Activated CD4-positive, alpha-beta T cell treated with anti-CD3 and anti-CD28 coated beads, Interleukin-2, amount 10 ng/mL, durations not matched to agents 24 days and 14 days (primary cell): ENCODE data around the gene CHN1. TPM values are rescaled to one million over a fixed set of nuclear protein-coding genes. Genes with fewer than 3 reads are reported as not detected.

Source experiments
- DNase-seq: peaks from one replicate; pipeline ENCODE4 v3.0.0; 2022
- H3K27ac Mint-ChIP-seq: one replicate; pipeline ENCODE4 v1.8.0; 2022; ENCODE audit warnings: mild to moderate bottlenecking, mixed read lengths
- H3K27me3 Mint-ChIP-seq: one replicate; pipeline ENCODE4 v1.8.0; 2022; ENCODE audit warnings: mixed read lengths
- H3K36me3 Mint-ChIP-seq: one replicate; pipeline ENCODE4 v1.8.0; 2022; ENCODE audit warnings: low read depth, mild to moderate bottlenecking, mixed read lengths
- H3K4me1 Mint-ChIP-seq: one replicate; pipeline ENCODE4 v1.8.0; 2021; ENCODE audit warnings: mixed read lengths
- H3K4me3 Mint-ChIP-seq: one replicate; pipeline ENCODE4 v1.8.0; 2022; ENCODE audit warnings: mild to moderate bottlenecking, moderate library complexity, mixed read lengths
- H3K9me3 Mint-ChIP-seq: one replicate; pipeline ENCODE4 v1.8.0; 2021; ENCODE audit warnings: mixed read lengths
- intact Hi-C: fragments of 100-400 bp; cut with micrococcal nuclease; formaldehyde crosslinking; loops from one replicate; pipeline ENCODE4 v1.15.1; 2023
- total RNA-seq: library from RNA; stranded (reverse); gene quantifications from 2 replicates; pipeline ENCODE4 v1.2.3, GENCODE V29; 2022

Gene CHN1
- total RNA-seq, 1 donor from 2014 or later: 3.1 TPM

GRCh38 chr2:174914853-174915760 is 90.1 kb downstream of the CHN1 start:
- Mint-ChIP-seq H3K27ac (no peak overlapping the region), H3K4me1 (no peaks in the 10 kb centered on the region)

GRCh38 chr2:174908284-174908683 is 96.9 kb downstream of the CHN1 start:
- H3K27me3 Mint-ChIP-seq: peaks cover 5% of the 10 kb centered on the region
- H3K4me1 Mint-ChIP-seq: no peaks in the 10 kb centered on the region
- no peak for DNase-seq
- intact Hi-C loops: no loop called here
- H3K4me3 Mint-ChIP-seq: no peak overlapping the region
- H3K36me3 Mint-ChIP-seq: no peaks in the 10 kb centered on the region
- peaks cover 4% of the 10 kb centered on the region for H3K9me3 Mint-ChIP-seq
- H3K27ac Mint-ChIP-seq: no peak overlapping the region

More at GRCh38 chr2:174914853-174915760, 90.1 kb downstream of the CHN1 start:
- Mint-ChIP-seq H3K4me3 (no peak overlapping the region), H3K27me3 (peaks cover 6% of the 10 kb centered on the region), H3K36me3 (no peaks in the 10 kb centered on the region), H3K9me3 (no peaks in the 10 kb centered on the region)
- no peak for DNase-seq
- intact Hi-C loops: no loop called here

DNA sequence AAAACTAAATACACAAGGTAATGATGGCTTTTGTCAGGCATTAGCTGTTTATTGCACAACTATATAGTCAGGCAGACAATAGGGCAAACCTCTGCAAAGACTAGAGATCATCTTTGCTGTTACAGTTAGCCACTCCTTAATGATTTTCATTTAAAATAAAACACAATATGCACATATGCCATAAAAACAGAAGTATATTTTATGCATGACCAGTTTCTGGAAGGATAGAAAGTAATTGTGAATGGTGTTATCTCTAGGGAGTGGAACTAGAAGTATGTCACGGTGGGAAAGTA is 102.0 kb downstream of the CHN1 start:
- H3K27ac Mint-ChIP-seq: no peak overlapping the region
- intact Hi-C loops: no loop called here
- no peak overlapping the region for H3K4me3 Mint-ChIP-seq
- peaks cover 19% of the 10 kb centered on the region for H3K4me1 Mint-ChIP-seq
- peaks cover 1% of the 10 kb centered on the region for H3K9me3 Mint-ChIP-seq
- H3K36me3 Mint-ChIP-seq: no peaks in the 10 kb centered on the region
- H3K27me3 Mint-ChIP-seq: peaks cover 1% of the 10 kb centered on the region
- no peak for DNase-seq

DNA sequence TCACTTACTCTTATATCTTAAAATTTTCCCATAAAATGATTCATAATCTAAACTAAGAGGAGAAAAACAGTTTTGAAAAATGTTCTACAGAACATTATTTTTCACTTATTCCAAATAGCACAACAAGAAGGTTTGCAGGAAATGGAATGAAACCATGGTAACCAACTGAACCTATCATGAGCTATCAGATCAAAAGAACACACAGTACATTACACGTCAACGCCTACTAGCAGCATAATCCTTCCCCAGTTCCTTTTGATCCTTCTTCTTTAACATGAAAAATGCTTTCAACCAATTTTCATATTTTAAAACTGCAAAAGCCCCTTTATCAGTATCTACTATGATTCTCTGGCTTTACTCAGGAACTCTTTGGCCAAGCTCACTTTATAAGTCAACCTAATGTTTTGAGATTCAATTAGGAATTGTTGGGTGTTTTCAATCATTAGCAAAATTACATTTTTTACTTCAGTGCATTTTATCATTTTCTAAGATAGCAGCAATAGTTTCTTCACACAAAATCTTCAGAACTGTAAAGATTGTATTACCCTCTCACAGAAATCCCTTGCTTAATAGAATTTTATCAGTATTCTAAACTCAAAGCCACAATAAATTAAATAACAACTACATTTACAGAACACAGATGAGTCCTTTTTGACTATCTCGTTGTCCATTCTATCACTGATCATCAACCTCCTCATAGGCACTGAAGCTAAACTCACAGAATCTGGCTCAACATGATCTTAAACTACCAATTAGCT is 102.5 kb downstream of the CHN1 start:
- Mint-ChIP-seq H3K27me3 (no peaks in the 10 kb centered on the region), H3K4me3 (no peak overlapping the region), H3K27ac (peak overlapping the region; percentile 37), H3K36me3 (no peaks in the 10 kb centered on the region), H3K4me1 (peaks cover 21% of the 10 kb centered on the region), H3K9me3 (no peaks in the 10 kb centered on the region)
- DNase-seq: peak; percentile 65
- intact Hi-C loops: no loop called here

DNA sequence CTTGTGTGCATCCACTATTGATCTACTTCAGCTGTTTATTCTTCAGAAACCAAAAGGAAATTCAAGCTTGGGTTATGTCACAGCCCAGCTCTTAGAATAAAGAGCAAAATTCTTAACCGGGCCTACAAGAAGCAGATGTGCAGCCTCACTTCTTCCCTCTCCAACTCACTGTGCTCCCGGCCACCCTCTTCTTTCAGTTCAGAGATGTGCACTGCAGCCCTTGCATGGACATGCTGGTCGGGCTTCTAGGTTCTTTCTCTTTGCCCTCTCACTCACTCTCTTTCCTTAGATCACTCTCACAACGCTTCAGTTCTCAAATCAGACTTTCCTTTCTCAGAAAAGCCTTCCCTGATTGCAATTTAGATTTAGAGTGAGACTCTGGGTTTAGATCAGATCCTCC is 104.1 kb downstream of the CHN1 start:
- Mint-ChIP-seq H3K4me3 (peak overlapping the region; percentile 71), H3K27me3 (no peaks in the 10 kb centered on the region), H3K4me1 (peaks cover 21% of the 10 kb centered on the region), H3K36me3 (no peaks in the 10 kb centered on the region), H3K27ac (peak overlapping the region; percentile 81), H3K9me3 (no peaks in the 10 kb centered on the region)
- intact Hi-C loops: no loop called here
- peak; percentile 76 for DNase-seq

GRCh38 chr2:174897286-174897685 is 107.9 kb downstream of the CHN1 start:
- no peak for DNase-seq
- no peaks in the 10 kb centered on the region for H3K36me3 Mint-ChIP-seq
- H3K9me3 Mint-ChIP-seq: no peaks in the 10 kb centered on the region
- intact Hi-C loops: no loop called here
- H3K4me1 Mint-ChIP-seq: peaks cover 18% of the 10 kb centered on the region
- no peak overlapping the region for H3K4me3 Mint-ChIP-seq
- H3K27ac Mint-ChIP-seq: no peak overlapping the region
- peaks cover 3% of the 10 kb centered on the region for H3K27me3 Mint-ChIP-seq

- peaks cover 9% of the 10 kb centered on the region for H3K4me1 Mint-ChIP-seq
- H3K27me3 Mint-ChIP-seq: peaks cover 3% of the 10 kb centered on the region
- DNase-seq: no peak
- intact Hi-C loops: loop anchor here (2.0 kb wide), 1 partner anchor 58 kb away; no protein-coding TSS in a partner anchor
- peaks cover 2% of the 10 kb centered on the region for H3K36me3 Mint-ChIP-seq
- peaks cover 4% of the 10 kb centered on the region for H3K9me3 Mint-ChIP-seq
- H3K27ac Mint-ChIP-seq: no peak overlapping the region
- no peak overlapping the region for H3K4me3 Mint-ChIP-seq
Observed at GRCh38 chr2:174893018-174893417, 112.2 kb downstream of the CHN1 start.

- intact Hi-C loops: loop anchor here (2.0 kb wide), 1 partner anchor 58 kb away; no protein-coding TSS in a partner anchor
- no peak overlapping the region for H3K27ac Mint-ChIP-seq
- H3K36me3 Mint-ChIP-seq: peaks cover 2% of the 10 kb centered on the region
- peaks cover 3% of the 10 kb centered on the region for H3K27me3 Mint-ChIP-seq
- peaks cover 7% of the 10 kb centered on the region for H3K4me1 Mint-ChIP-seq
- DNase-seq: no peak
- H3K4me3 Mint-ChIP-seq: no peak overlapping the region
- H3K9me3 Mint-ChIP-seq: peaks cover 4% of the 10 kb centered on the region
Observed at GRCh38 chr2:174892546-174892945, 112.6 kb downstream of the CHN1 start.

DNA sequence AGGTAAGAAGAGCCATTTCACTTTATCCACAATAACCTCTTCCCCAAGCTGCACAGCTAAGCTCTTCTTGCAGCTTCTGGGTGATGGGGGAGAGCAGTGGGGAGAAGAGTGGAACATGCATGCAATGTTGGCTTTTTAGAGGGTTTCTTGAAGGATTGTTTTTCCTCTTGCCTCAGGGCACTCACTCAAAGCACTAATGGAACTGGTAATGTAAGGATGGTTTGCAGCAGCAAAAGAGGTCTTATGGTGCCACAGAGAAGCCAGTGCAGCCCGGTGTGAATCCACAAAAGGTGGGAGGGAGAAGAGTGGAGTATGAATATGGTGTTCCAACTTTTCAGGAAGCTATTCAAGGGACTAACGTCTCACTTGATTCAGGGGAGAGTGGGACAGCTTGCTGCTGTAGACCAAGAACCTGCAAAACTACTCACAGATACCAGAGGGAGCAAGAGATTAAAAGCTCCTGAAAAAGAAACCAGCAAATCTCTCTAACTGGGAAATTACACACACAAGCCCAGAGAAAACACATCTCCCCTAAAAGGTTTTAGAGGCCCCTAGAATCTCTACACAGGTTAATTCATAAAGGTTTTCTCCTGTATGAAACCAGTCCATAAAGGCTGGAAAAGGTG is 116.4 kb downstream of the CHN1 start:
- Mint-ChIP-seq H3K36me3 (peaks cover 2% of the 10 kb centered on the region), H3K4me3 (no peak overlapping the region), H3K4me1 (peaks cover 7% of the 10 kb centered on the region), H3K27me3 (peaks cover 3% of the 10 kb centered on the region), H3K27ac (no peak overlapping the region), H3K9me3 (peaks cover 4% of the 10 kb centered on the region)
- intact Hi-C loops: no loop called here
- no peak for DNase-seq

DNA sequence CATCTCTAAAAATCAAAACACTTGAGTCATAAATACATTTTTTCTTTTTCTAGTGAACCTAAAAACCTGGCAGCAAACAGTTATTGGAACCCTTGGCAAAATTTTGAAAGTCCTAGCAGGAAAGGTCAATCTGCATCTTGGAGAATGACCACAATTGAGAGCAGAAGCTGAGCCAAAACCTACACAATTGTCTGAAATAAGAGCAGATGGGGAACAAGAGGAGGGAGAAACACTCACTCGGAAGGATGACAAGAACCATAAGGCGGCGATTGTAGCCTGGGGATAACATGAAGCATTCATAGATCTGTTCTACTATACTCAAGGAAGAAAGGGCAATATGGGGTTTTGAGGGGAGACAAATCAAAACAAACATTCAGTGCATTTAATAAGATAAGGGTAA is 117.0 kb downstream of the CHN1 start:
- Mint-ChIP-seq H3K27me3 (peaks cover 4% of the 10 kb centered on the region), H3K4me3 (no peak overlapping the region), H3K36me3 (peaks cover 2% of the 10 kb centered on the region), H3K27ac (no peak overlapping the region), H3K4me1 (peaks cover 7% of the 10 kb centered on the region), H3K9me3 (peaks cover 4% of the 10 kb centered on the region)
- no peak for DNase-seq
- intact Hi-C loops: no loop called here

DNA sequence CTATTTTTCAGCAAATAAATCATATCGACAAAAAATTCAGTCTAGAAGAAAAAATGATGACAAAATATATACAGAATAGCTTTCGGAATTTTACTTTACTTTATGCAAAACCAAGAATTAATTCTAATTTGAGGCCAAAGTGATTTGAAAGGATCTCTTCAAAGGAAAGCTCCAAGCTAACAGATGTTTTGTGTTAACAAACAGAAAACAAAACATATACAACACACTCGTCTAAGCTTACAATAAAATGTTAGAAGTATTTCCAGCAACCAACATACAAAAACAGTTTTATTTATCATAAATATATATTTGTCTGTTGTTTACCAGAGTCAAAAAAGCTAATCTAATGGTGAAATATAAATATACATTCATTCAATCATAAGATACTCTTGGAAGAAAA is 122.8 kb downstream of the CHN1 start:
- no peak overlapping the region for H3K27ac Mint-ChIP-seq
- H3K4me1 Mint-ChIP-seq: no peaks in the 10 kb centered on the region
- no peaks in the 10 kb centered on the region for H3K36me3 Mint-ChIP-seq
- DNase-seq: no peak
- H3K9me3 Mint-ChIP-seq: no peaks in the 10 kb centered on the region
- peaks cover 5% of the 10 kb centered on the region for H3K27me3 Mint-ChIP-seq
- intact Hi-C loops: no loop called here
- no peak overlapping the region for H3K4me3 Mint-ChIP-seq

- no peak for DNase-seq
- Mint-ChIP-seq H3K4me1 (no peaks in the 10 kb centered on the region), H3K36me3 (no peaks in the 10 kb centered on the region), H3K27ac (no peak overlapping the region), H3K9me3 (no peaks in the 10 kb centered on the region), H3K27me3 (peaks cover 5% of the 10 kb centered on the region), H3K4me3 (no peak overlapping the region)
- intact Hi-C loops: no loop called here
Observed at GRCh38 chr2:174881678-174882077, 123.5 kb downstream of the CHN1 start.

DNA sequence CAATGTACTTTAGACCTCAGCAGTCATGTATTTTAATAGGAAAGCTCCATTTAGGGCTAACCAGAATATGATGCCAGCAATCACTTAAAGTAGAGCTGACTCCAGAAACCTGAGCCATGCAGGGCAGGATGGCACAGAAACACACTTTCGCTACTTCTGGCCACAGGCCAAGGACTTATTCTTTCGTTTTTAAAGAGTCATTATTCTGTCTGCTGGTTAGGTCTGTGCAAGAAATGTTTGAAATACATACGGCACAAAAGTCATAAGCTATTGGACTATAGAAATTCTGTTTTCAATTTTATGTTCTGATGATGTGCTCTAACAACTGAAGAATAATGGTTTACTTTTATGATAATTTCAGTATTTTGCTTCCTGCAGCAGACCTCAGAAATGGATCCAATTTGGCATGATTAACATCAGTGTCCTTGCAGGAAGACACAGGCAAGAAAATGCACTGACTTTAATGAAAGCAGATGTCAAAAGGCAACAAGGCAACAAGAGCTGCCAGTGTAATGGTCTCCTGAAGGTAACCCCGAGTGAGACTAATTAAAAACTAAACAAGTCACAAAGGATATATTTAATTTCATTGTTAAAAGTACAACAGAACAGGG is 126.5 kb downstream of the CHN1 start:
- Mint-ChIP-seq H3K36me3 (no peaks in the 10 kb centered on the region), H3K4me1 (no peaks in the 10 kb centered on the region)
- intact Hi-C loops: no loop called here

More for the DNA sequence above, 126.5 kb downstream of the CHN1 start:
- Mint-ChIP-seq H3K4me3 (no peak overlapping the region), H3K9me3 (no peaks in the 10 kb centered on the region), H3K27ac (no peak overlapping the region), H3K27me3 (peaks cover 5% of the 10 kb centered on the region)
- DNase-seq: no peak
